D721Med (cell line): ENCODE data around the gene NDUFA8.

Experiments used
- DNase-seq: peaks from one replicate; pipeline ENCODE4 v3.0.0; 2011; ENCODE audit warnings: low spot score; ENCODE audit not compliant: insufficient read length
- FAIRE-seq: peaks from 2 replicates; lab custom pipeline; 2011; peaks lifted over from hg19 to GRCh38; lab: Jason Lieb, UNC
- TF ChIP-seq, protein P1 (sequence below): IDR thresholded peaks from 2 replicates; pipeline ENCODE4 v1.5.1; 2012; ENCODE audit warnings: mild to moderate bottlenecking, control low read depth; ENCODE audit not compliant: insufficient read depth; ENCODE audit errors: missing control alignments

NDUFA8 gene

GRCh38 chr9:122202111-122202510 is 42.5 kb upstream of the NDUFA8 start:
- DNase-seq: no peak
- no peak for FAIRE-seq
- TF ChIP-seq, protein P1, sequence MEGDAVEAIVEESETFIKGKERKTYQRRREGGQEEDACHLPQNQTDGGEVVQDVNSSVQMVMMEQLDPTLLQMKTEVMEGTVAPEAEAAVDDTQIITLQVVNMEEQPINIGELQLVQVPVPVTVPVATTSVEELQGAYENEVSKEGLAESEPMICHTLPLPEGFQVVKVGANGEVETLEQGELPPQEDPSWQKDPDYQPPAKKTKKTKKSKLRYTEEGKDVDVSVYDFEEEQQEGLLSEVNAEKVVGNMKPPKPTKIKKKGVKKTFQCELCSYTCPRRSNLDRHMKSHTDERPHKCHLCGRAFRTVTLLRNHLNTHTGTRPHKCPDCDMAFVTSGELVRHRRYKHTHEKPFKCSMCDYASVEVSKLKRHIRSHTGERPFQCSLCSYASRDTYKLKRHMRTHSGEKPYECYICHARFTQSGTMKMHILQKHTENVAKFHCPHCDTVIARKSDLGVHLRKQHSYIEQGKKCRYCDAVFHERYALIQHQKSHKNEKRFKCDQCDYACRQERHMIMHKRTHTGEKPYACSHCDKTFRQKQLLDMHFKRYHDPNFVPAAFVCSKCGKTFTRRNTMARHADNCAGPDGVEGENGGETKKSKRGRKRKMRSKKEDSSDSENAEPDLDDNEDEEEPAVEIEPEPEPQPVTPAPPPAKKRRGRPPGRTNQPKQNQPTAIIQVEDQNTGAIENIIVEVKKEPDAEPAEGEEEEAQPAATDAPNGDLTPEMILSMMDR: no peak

GRCh38 chr9:122201641-122202040 is 42.1 kb upstream of the NDUFA8 start:
- no peak for FAIRE-seq
- TF ChIP-seq, protein P1: no peak
- no peak for DNase-seq

DNA sequence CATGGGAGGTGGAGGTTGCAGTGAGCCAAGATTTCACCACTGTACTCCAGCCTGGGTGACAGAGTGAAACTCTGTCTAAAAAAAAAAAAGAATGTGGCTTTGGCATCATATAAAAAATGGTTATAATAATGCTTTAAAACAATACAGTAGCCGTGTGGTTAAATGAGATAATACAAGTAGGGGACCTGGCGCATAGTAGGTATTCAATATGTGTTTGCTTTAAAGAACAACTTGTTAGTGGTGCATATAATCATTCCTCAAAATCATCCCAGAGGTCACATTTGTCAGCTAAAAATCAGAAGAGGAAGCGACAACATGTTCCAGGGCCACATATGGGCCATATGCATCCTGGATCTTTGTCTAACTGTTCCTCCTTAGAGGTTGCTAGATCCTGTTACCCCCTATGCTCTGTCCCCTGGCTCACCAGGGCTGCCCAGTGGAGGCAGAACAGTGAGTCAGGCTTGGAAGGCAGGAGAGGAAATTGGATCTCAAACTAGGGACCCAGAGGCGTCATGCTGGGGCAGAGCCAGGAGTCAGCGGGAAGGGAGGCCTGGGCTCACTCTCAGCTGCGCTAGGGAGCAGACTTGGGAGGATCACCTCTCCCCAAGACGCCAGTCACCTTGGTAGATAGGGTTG is 41.5 kb upstream of the NDUFA8 start:
- TF ChIP-seq, protein P1: no peak

GRCh38 chr9:122197882-122198281 is 38.3 kb upstream of the NDUFA8 start:
- FAIRE-seq (no peak), DNase-seq (no peak)
- TF ChIP-seq, protein P1: no peak

More for the DNA sequence above, 41.5 kb upstream of the NDUFA8 start:
- FAIRE-seq (no peak), DNase-seq (no peak)

GRCh38 chr9:122197426-122197825 is 37.8 kb upstream of the NDUFA8 start:
- TF ChIP-seq, protein P1: no peak
- FAIRE-seq (no peak), DNase-seq (no peak)

- DNase-seq (no peak), FAIRE-seq (no peak)
- TF ChIP-seq, protein P1: no peak
Observed at GRCh38 chr9:122195875-122196274, 36.3 kb upstream of the NDUFA8 start.

DNA sequence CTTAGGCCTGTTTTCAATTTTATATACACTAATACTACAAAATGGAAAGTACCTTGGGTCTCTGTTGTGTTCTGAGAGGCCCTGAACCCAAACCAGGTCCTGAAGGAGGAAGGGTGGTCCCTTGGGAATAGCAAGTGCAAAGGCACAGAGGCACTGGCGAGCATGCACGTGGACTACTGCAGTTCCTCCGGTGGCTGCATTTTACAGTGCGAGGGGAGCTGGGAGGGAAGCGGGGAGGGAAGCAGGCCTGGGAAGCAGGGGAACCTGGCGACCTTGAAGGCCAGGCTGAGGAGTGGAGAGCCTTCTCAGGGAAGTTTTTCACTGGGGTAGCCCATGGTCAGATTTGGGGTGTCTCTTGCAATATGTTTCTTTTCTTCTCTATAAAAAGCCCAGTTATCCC is 34.1 kb upstream of the NDUFA8 start:
- DNase-seq: no peak
- TF ChIP-seq, protein P1: no peak
- no peak for FAIRE-seq
